ENCODE measurements around the gene ZG16.
"Not testable (repeated sequence)": the region's sequence is repeated elsewhere in the genome, so short reads cannot be mapped to it uniquely, and the experiment has no call there.

The ZG16 gene

GRCh38 chr16:29789775-29790182, 11.7 kb downstream of the ZG16 start:
- DNase-seq, result peak in 1 of 3 experiments; percentile 40

GRCh38 chr16:29790183-29790948, 12.3 kb downstream of the ZG16 start, which contains the start of gene KIF22:
TSS of gene KIF22 (plus strand) at chr16:29790751. CDS start at chr16:29790760, 9 bp downstream.
- peak; percentile 94 to 99 (median 99) for DNase-seq

- DNase-seq, result peak in 2 of 3 experiments; percentile 56 to 64
Measured at GRCh38 chr16:29790949-29791844, 13.1 kb downstream of the ZG16 start.

- DNase-seq, result no peak
Measured at GRCh38 chr16:29791845-29792807, 14.1 kb downstream of the ZG16 start.

- DNase-seq, result not testable (repeated sequence)
Measured at GRCh38 chr16:29793153-29793552, 15.1 kb downstream of the ZG16 start.

- DNase-seq, result no peak
Measured at GRCh38 chr16:29794231-29794710, 16.2 kb downstream of the ZG16 start.

- DNase-seq, result no peak
Measured at GRCh38 chr16:29802416-29802935, 24.4 kb downstream of the ZG16 start.

- DNase-seq, result peak in 1 of 3 experiments; percentile 40
Measured at GRCh38 chr16:29804020-29804419, 26.0 kb downstream of the ZG16 start.

GRCh38 chr16:29804455-29805231, 26.6 kb downstream of the ZG16 start:
- peak in 2 of 3 experiments; percentile 68 to 73 for DNase-seq

- DNase-seq, result peak; percentile 94 to 100 (median 99)
Measured at GRCh38 chr16:29805232-29806098, 27.4 kb downstream of the ZG16 start.

GRCh38 chr16:29806099-29806579, 28.1 kb downstream of the ZG16 start, which contains the start of gene MAZ:
TSS of gene MAZ (plus strand) at chr16:29806529. CDS start at chr16:29806702, 173 bp downstream.
- DNase-seq, result peak in 2 of 3 experiments; percentile 90

- DNase-seq, result peak; percentile 51 to 92 (median 86)
Measured at GRCh38 chr16:29806641-29807425, 28.8 kb downstream of the ZG16 start.

GRCh38 chr16:29807426-29808218, 29.6 kb downstream of the ZG16 start:
- peak; percentile 70 to 95 (median 80) for DNase-seq

- DNase-seq, result peak in 1 of 3 experiments; percentile 41
Measured at GRCh38 chr16:29808219-29808900, 30.3 kb downstream of the ZG16 start.

GRCh38 chr16:29809031-29809747, 31.1 kb downstream of the ZG16 start:
- no peak for DNase-seq

GRCh38 chr16:29809850-29810698, 32.0 kb downstream of the ZG16 start:
- peak in 2 of 3 experiments; percentile 30 to 53 for DNase-seq
